GM19463 (cell line): ENCODE measurements around the gene ZFP1.
A peak's percentile ranks its signal among the peaks of the same experiment; 100 is the strongest.
"Not testable (repeated sequence)": the region's sequence is repeated elsewhere in the genome, so short reads cannot be mapped to it uniquely, and the experiment has no call there.

ENCODE experiments used
- ATAC-seq: cut with Tn5 transposase; IDR thresholded peaks from one replicate; pipeline ENCODE4 v1.9.1; 2021; ENCODE audit warnings: mild to moderate bottlenecking, moderate library complexity; ENCODE audit not compliant: unreplicated experiment

ZFP1 gene

DNA sequence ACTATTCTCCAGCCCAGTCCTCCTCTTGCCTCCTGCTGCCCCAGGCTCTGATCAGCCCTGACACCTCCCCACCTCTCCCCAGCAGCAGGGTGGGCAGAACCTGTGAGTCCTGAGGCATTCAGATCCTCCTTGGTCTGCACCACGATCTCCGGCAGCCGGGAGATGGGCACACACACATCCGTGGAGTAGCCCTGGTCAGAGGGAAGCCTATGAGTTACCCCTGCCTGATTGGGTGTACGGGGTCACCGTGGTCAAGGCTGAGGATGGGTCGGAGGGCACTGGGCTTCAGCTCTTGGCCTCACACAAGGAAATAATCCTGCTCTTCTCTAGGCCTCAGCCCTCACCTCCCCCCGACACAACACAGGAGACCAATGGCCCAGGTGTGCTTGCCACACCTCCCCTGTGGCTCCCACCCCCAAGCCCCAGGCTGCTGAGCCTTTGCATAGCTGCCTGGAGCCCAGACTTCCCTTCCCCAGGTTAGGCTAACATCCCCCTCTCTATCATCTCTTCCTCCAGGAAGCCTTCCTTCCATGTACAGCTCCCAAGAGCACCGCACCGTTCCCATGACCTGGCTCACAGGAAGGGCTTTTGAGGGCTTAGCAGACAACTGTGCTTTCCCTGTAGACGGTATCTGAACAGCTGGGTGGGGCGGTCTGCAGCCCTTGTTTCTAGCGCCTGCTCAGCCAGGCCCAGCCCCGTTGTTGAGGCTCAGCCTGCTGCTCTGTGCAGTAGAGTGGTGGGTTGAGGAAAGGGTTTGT lies 35.4 kb upstream of the ZFP1 start:
- ATAC-seq, result no peak

DNA sequence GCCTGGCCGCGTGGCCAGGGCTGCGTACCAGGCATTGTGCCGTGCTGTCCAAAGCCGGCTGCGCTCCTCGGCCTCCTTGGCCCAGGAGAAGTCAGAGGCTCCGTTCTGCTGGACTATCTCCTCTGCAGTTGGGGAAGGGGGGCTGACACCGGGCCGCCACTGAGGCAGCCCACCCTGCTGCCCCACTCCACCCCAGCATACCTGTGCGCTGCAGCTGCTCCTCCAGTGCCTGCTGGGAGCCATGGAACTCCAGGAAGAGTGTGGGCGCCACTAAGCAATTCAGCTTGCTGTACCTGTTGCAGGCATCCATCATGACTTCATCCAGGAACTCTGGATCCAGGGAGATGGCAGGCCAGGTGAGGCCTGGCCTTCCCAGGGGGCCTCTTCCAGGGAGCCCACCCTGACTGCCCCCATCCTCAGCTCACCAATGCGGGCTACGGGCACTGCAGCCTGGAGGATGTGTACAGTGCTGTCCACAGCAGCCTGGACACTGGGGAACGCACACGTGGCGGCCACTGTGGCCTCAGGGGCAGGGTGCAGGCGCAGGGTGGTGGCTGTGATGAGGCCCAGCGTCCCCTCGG lies 34.7 kb upstream of the ZFP1 start:
- no peak for ATAC-seq

DNA sequence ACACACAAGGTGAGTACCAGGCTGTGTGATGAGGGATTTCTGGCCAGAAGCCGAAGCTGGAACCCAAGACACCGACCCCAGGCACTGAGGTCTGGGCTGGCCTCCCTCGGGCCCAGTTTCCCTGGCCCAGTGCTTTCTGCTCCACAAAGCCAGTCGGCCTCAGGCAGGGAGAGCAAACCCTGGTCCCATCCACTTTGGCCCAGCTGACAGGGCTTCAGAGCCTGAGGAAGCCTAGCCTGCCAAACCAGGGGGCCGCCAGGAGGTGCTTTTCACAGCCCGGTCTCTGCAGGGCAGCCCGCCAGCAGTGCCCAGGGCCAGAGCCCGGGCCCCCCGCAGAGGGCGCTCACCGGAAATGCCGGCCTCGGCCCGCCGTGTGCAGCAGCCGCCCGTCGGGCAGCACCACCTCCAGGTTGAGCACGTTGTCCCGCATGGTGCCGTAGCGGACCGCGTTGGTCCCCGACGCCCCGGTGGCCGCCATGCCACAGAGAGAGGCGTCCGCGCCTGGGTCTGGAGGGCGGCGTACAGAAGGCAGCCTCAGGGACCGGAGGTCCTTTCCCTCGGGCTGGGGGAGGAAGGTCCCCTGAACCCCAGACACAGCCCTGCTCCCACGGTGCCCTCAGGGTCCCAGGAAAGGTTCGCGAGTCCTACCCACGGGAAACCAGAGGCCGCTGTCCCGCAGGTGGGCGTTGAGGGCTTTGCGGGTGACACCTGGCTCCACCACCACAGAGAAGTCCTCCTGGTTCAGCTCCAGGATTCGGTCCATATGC lies 34.0 kb upstream of the ZFP1 start:
- no peak for ATAC-seq

DNA sequence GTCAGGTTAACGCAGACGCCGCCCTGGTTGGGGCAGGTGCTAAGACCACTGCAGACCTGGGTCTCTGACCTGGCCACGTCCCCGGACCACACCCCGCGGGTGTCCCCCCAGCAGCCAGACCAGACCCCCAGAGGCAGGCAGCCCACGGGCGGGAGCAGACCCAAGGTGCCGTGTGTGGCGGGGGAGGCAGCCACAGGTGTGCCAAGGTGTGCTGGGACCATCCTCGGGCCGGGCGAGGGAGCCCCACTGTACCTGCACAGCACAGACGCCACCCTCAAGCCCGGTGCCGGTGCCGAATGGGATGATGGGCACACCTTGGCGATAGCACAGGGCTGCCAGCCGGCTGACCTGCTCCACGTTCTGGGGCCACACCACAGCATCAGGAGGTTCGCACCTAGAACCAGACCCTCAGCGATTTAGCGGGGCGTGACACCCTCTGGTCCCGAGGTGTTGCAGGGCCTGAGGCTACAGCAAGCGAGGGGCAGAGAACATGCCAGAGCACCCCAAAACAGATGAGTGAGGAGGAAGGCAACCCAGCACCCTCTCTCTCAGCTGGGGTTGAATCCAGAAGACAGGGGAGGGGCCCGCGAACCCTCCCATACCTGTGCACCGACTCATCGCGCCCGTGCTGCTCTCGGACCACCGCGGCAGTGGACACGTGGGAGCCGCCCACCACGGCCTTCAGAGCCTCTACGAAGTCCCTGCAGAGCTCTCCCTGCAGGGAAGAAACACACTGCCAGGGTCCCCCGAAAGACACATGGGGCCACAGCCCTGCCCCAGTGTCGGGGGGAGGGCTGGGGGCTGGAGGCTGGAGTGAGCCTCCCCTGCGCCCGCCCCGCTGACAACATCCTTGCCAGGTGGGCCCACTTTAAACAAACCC lies 33.1 kb upstream of the ZFP1 start:
- no peak for ATAC-seq

DNA sequence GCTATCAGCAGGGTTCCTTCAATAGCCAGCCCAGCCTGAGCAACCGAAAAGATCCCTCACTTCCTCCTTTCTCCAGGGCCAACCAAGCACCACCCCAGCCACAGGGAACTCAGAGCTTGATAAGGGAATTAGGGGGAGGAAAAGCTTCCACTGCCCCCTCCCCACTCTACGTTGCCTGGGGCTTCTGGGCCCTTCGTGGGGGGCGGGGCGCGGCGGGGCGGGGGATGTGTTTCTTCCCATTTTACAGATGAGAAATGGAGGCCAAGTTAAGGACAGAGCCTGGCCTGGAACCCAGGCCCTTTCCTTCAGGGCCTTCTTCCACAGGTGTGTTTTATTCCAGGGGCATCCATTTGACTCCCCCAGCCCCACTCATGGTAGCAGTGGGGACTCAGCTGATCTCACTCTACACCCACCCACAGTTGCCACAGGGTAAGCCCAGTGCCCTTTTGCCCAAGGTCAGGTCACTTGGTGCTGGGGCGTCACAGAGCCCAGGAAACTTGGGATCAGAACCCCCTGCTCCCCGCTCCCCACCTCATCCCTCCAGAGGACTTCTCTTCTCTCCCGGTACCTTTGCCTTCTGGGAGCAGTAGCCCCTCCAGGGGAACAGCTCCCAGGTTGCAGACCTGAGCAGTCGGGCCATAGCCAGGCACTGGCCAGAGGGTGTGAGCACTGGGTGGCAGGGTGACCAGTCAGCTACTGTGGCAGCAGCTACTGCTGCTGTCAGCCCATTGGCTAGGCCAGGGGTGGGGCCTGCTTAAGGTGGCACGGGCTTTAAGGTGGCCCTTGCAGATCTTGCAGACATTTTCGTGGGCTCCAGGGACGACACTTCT lies 32.0 kb upstream of the ZFP1 start, which contains the start of gene LDHD:
Gene LDHD, minus strand, starts transcription at position 700 of the 830 bp plus-strand sequence. Its CDS starts 60 bp downstream, at position 640.
- ATAC-seq, result peak; percentile 81

DNA sequence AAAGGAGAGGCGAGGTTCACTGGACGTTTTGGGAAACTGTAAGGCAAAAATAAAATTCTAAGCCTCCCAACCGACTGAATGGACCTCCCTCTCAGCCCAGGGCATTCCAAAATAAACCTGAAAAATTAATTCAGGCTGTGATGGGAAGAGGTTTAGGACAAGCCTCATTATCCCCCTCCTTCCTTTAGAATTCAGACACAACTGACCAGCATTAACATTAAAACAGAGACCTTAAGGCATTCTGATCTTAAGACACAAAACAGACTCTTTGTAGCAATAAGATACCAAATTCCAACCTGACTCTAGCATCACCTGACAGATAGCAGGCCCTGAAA lies 31.4 kb upstream of the ZFP1 start:
- no peak for ATAC-seq

DNA sequence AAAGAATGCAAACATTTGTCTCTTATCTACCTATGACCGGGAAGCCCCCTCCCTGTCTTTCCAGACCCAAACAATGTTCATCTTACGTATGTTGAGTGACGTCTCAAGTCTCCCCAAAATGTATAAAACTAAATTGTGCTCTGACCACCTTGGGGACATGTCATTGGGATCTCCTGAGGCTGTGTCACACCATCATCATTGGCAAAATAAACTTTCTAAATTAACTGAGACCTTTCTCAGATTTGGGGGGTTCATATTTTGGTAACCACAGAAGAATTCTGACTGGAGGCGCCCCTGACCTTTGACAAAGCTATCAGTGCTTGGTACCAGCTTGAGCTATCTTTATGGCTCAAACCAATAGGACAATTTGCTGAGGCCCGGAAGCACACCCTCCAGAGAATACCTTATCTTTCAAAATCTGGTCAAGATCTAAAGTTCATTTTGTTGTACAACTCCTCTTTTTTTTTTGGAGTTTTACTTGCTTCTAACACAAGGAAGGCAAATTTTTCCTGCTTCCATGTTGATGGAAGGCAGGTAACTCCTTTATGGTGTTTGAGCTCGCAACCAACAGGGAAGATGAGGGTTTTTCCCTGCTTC lies 29.3 kb upstream of the ZFP1 start:
- no peak for ATAC-seq

DNA sequence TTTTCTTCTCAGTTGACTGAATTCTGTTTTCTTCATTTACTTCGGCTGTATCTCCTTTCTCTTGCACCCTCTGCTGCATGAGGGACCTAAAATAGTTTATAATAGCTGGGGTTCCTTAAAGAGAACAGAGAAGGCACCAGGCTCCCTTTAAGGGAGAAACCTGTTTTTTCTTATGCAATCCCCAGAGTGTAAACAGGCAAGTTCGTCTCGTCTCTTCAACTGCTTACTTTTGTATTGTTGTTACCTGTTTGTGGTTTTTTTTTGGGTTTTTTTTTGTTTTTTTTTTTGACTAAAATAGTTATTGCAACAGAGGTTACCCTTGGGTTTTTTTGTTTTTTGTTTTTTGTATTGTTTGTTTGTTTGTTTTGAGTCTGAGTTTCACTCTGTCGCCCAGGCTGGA lies 28.1 kb upstream of the ZFP1 start:
- no peak for ATAC-seq

DNA sequence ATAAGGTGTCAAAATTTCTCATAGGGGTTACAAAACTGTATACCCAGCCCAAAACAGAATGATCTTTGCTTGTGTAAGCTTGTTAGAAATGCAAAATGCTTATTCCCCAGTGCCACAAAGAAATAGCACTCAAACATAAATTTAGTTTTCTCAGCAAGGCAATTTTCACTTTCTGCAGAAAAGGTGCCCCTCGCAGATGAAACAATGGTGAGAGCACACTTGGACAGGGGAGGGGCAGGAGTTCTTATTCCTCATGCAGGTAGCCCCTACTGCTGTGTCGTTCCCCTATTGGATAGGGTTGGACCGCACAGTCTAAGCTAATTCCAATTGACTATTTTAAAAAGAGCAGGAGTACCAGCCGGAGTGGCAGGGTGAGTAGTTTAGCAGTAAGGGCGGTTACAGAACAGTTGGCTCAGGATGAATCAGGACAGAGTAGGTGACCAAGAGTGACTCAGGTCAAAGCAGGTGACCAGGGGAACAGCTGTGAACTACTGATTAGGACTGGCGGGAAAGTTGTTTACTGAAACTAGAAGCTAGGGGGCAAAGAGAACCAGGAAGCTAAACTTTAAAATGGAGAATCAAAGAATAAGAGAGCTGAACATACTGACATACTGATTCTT lies 26.3 kb upstream of the ZFP1 start:
- ATAC-seq, result no peak

DNA sequence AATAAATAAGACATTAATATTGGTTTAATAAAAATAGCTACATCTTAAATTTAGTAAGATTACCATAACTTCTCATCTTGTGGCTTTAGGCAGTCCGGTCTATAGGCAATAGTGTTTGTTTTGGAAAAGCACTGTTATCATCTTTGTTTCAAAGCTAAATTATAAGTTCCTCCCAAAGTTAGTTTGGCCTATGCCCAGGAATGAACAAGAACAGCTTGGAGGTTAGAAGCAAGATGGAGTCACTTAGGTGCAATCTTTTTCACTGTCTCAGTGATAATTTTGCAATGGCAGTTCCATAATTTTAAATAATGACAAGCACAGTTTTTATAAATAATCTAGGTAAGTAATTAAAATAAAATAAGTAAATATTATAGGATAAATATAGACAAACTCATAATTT lies 25.7 kb upstream of the ZFP1 start:
- ATAC-seq, result no peak

DNA sequence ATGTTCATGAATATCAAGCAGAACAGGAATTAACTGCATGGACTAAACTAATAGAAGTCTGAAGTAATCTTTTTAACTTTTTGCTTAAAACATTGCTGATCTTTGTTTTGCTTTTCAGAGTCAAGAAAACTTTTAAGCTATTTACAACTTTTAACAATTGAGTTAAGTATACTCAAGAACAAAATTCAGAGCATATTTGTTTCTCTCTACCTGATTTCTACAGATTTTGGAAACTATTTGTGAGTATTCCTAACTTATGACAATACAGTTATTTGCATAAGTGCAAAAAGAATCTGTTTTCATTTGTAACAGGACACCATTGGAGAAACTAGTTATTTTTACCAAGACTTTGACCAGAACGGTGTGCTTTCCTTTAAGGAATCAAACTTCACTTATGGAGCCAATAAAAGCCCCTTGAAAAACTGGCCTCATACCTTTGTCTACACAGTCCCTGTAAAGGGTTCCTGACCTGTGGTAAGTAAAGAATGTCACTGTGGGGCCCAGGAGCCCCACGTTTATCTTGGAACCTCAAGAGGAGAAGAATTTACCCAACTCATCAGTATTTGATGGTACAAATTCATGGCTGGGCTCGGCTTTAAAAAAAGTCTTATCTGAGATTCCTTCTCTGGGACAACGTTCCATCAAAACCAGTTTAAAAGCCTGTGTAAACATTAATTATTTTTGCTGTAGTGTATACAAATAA lies 20.5 kb upstream of the ZFP1 start:
- ATAC-seq, result no peak

DNA sequence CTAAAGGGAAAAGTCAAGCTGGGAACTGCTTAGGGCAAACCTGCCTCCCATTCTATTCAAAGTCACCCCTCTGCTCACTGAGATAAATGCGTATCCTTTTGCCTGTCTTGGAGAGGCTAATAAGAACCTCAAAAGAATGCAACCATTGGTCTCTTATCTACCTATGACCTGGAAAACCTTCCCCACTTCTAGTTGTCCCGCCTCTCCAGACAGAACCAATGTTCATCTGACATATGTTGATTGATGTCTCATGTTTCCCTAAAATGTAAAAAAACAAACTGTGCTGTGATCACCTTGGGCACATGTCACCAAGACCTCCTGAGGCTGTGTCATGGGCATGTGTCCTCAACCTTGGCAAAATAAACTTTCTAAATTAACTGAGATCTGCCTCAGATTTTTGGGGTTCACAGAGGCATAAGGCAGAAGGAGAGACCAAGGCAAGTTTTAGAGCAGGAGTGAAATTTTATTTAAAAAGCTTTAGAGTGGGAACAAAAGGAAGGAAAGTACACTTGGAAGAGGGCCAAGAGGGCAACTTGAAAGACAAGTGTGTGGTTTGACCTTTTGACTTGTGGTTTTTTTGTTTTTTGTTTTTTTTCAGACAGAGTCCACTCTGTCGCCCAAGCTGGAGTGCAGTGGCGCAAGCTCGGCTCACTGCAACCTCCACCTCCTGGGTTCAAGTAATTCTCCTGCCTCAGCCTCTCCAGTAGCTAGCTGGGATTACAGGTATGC lies 18.7 kb upstream of the ZFP1 start:
- ATAC-seq, result not testable (repeated sequence)

DNA sequence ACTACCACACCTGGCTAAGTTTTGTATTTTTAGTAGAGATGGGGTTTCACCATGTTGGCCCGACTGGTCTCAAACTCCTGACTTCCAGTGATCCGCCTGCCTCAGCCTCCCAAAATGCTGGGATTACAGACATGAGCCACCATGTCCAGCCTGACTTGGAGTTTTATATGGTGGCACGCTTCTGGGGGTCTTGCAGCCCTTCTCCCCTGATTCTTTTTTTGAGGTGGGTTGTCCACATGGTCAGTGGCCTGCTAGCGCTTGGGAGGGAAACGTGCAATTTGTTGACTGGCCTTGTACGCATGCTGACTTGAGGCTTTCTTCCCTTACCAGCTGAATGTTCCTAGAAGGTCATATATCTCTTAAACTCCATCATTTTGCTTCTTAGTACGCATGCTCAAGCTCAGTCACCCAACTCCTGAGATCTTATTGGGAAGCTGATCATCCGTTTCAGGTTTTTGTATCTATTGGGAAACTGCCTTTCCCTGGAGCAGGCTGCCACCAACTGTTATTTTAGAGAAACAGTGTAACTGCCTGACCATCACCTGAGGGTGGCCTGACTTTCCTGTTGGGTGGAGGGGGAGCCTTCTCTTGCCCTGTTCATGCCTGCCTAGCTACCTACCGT lies 18.1 kb upstream of the ZFP1 start:
- ATAC-seq, result no peak

DNA sequence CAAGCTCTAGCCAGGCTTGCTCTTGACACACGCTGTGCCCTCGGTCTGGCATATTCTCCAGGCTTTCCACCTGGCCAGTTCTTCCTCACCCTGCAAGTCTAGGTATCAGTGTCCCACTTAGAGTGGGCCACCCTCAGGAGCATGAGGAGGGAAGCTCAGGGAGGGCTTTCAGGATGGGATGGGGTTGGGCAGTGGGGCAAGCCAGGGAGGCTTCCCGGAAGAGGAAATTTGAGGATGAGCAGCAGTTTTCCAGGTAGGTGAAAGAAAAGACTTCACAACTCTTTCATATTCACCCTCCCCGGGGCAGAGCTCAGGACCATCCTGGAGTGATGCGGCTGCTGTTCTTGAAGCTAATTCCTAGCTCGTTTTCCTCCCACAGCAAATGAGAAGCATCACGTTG lies 17.2 kb upstream of the ZFP1 start:
- ATAC-seq, result no peak

DNA sequence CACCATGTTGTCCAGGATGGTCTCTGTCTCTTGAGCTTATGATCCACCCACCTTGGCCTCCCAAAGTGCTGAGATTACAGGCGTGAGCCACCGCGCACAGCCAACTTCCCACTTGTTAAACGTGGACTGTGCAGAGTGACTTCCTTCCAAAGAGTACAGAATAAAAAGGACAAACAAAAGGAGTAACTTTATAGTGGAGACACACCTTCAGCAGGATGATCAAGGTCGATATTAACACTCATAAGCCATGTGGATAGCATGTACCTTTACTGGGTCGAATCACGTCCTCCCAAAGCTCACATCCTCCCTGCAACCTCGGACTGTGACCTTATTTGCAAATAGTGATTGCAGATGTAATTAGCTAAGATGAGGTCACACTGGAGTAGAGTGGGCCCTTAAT lies 10.1 kb upstream of the ZFP1 start:
- no peak for ATAC-seq

DNA sequence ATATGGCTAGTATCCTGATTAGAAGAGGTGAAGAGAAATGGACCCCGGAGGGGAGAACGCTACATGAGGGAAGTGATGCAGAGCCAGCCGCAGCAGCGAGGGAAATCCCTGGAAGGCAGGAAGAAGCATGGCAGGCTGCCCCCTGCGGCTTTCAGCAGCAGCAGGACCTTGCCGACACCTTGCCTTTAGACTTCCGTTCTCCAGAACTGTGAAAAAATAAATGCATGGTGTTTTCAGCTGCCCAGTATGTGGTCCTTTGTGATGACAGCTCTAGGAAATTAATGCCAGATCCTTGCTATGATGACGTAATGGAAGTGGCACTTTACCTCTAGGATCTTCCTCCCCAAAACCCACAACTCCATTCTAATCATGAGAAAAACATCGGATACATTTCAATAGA lies 9.7 kb upstream of the ZFP1 start:
- ATAC-seq, result no peak

DNA sequence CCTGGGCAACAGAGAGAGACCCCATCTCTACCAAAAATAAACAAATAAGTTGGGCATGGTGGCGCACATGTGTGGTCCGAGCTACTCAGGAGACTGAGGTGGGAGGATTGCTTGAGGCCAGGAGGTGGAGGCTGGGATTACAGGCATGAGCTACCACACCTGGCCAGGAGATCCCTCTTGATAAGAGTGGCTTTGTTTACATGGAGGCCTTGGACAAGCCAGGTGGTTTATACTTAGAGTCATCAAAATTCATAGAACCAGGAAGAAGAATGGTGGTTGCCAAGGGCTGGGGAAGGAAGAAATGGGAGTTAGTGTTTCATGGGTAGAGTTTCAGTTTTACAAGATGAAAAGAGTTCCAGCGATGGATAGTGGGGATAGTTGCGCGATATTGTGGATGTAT lies 8.8 kb upstream of the ZFP1 start:
- ATAC-seq, result no peak

DNA sequence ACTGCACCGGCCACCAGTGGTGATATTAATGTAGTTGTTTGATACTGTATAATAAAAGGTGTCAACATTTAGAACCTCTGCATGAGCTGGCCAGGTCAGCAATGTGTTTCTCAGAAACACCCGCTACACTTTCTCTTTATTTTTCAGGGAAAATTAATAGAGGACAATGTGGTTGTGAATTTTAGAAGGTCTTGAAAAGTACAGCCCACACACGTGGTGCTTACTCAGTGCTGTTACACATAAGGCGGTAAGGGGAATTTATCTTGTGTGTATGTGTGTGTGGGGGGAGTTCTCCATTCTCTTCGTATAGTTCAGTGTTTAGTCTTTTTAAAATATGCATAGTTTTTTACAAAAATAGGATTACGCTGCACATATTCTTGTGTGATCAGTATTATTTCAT lies 4.4 kb upstream of the ZFP1 start:
- no peak for ATAC-seq
